HG03565 (cell line): Measurements from ENCODE around the gene SLC9A9.

ENCODE experiments used
- ATAC-seq: cut with Tn5 transposase; IDR thresholded peaks from one replicate; pipeline ENCODE4 v1.9.1; 2021; ENCODE audit warnings: mild to moderate bottlenecking, moderate library complexity; ENCODE audit not compliant: unreplicated experiment

SLC9A9 gene

GRCh38 chr3:143430568-143430967 lies 417.7 kb downstream of the SLC9A9 start:
- no peak for ATAC-seq

GRCh38 chr3:143429628-143430514 lies 418.4 kb downstream of the SLC9A9 start:
- ATAC-seq, result no peak

- no peak for ATAC-seq
Observed at GRCh38 chr3:143428294-143428693, 420.0 kb downstream of the SLC9A9 start.

- no peak for ATAC-seq
Observed at GRCh38 chr3:143427631-143428030, 420.6 kb downstream of the SLC9A9 start.

GRCh38 chr3:143424874-143425273 lies 423.4 kb downstream of the SLC9A9 start:
- ATAC-seq, result no peak

GRCh38 chr3:143421556-143421955 lies 426.7 kb downstream of the SLC9A9 start:
- no peak for ATAC-seq

- no peak for ATAC-seq
Observed at GRCh38 chr3:143419611-143420010, 428.7 kb downstream of the SLC9A9 start.

GRCh38 chr3:143418391-143418790 lies 429.9 kb downstream of the SLC9A9 start:
- ATAC-seq, result no peak

- ATAC-seq, result no peak
Observed at GRCh38 chr3:143416229-143416628, 432.0 kb downstream of the SLC9A9 start.

- no peak for ATAC-seq
Observed at GRCh38 chr3:143414571-143415253, 433.6 kb downstream of the SLC9A9 start.

GRCh38 chr3:143413372-143413771 lies 434.9 kb downstream of the SLC9A9 start:
- no peak for ATAC-seq

- ATAC-seq, result no peak
Observed at GRCh38 chr3:143412084-143412483, 436.2 kb downstream of the SLC9A9 start.

GRCh38 chr3:143410259-143410658 lies 438.0 kb downstream of the SLC9A9 start:
- ATAC-seq, result no peak

- no peak for ATAC-seq
Observed at GRCh38 chr3:143408771-143409170, 439.5 kb downstream of the SLC9A9 start.

GRCh38 chr3:143402602-143403001 lies 445.7 kb downstream of the SLC9A9 start:
- ATAC-seq, result no peak

GRCh38 chr3:143396790-143397189 lies 451.5 kb downstream of the SLC9A9 start:
- no peak for ATAC-seq

GRCh38 chr3:143389388-143389787 lies 458.9 kb downstream of the SLC9A9 start:
- ATAC-seq, result no peak

- no peak for ATAC-seq
Observed at GRCh38 chr3:143387425-143387824, 460.8 kb downstream of the SLC9A9 start.

- no peak for ATAC-seq
Observed at GRCh38 chr3:143384076-143384475, 464.2 kb downstream of the SLC9A9 start.

GRCh38 chr3:143383421-143383820 lies 464.8 kb downstream of the SLC9A9 start:
- ATAC-seq, result no peak

GRCh38 chr3:143382816-143383215 lies 465.5 kb downstream of the SLC9A9 start:
- ATAC-seq, result no peak

GRCh38 chr3:143380449-143380848 lies 467.8 kb downstream of the SLC9A9 start:
- no peak for ATAC-seq
